ENCODE measurements around the gene SFMBT2.

The SFMBT2 gene
- long read RNA-seq, donor 1, result 0 reads
- long read RNA-seq, donor 2, result 0 reads
- long read RNA-seq, donor 3, result 0 reads
- long read RNA-seq, donor 4, result 0 reads
- long read RNA-seq, donor 5, result 0 reads
- long read RNA-seq, donor 6, result 0 reads
- long read RNA-seq, donor 7, result 0 reads
- long read RNA-seq, donor 8, result 0 reads

GRCh38 chr10:7410862-7411670 is at the start of gene SFMBT2:
TSS of gene SFMBT2 (minus strand) at chr10:7411034. CDS start at chr10:7381898, 29,136 bp downstream.
- DNase-seq, result peak; percentile 83

- no peak for DNase-seq
Observed at GRCh38 chr10:7460006-7460405, 49.2 kb upstream of the SFMBT2 start.

DNA sequence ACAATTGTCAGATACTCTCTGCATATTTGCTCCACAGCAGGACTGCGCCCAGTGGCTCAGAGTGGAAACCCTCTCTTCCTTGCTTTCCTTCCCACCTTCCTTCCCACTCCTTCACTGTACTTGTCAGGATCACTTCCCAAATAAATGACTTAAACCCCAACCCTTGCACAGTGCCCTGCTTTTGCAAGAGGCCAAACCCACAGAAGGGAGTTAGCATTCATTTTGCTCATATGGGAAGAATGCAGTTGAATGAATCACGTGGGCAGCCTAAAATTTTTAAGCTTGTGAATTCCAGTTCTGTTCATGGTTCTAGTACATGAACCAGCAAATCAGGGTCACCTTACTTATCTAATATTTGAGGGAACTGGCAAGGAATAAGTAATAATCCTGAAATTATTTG is 47.7 kb upstream of the SFMBT2 start:
- no peak for DNase-seq

- DNase-seq, result no peak
Observed at GRCh38 chr10:7457478-7458316, 46.9 kb upstream of the SFMBT2 start.

DNA sequence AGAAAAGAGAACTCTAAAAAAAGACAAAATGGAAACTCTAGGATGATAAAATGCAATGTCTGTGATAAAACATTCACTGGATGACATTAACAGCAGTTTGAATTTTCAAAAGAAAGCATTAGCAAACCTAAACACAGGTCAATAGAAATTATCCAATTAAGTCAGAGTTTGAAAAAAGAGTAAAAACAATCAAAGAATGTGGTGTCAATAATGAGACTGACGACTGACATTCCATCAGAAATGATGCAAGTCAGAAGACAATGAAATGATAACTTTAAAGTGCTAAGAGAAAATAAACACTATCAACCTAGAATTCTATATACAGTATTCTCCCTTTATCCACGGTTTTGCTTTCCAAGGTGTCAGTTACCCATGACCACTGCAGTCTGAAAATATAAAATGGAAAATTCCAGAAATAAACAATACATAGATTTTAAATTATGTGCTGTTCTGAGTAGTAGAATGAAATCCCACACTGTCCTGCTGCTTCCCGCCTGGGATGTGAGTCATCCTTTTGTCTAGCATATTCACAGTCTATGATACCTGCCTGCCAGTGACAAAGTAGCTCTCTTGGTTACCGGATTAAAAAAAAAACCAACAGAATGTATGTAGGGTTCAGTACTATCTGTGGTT is 38.3 kb upstream of the SFMBT2 start:
- DNase-seq, result no peak

GRCh38 chr10:7445474-7446185 is 34.8 kb upstream of the SFMBT2 start:
- DNase-seq, result no peak

DNA sequence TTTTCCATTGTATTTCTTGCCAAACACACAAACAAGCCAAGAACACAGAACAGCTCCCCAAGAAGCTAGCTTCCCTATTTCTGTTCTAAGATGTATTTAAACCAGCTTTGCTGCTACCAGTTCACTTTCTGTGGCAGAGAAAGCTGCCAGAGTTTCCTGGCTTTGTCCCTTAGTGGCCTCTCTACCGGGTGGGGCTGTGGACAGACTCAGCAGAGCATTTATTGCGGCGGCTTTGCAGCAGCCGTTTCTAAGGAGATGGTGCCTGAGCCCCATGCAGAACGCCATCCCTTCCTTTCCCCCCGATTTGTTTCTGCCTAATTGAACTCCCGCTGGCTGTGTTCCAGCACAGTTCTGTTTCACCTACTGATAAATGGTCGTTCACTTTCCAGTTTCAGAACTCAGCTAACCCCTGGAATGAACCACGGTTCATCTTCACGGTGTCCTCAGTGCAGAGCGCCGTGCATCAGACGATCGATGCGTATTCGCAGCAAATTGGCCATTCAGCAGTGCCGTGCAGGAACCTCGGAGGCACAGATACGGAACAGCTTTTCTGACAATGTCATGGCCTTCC is 33.8 kb upstream of the SFMBT2 start:
- peak; percentile 8 for DNase-seq

DNA sequence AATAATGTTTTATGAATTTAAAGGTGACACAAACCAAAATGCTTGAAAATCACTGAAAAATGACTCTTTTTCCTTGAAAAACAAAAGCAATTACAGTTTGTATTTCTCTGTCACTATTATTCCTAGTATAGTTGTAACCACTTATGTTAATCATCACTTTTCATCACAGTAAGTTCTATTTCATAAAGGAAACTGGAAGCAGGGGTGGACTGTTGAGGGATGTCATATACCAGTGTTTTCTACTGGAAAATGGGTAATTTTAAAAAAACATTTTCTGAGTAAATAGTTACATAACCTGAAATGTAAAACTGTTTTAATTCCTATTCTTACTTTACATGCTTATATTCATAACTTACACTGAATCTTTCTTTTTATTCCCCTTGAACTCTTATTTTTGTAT is 32.2 kb upstream of the SFMBT2 start:
- DNase-seq, result no peak

DNA sequence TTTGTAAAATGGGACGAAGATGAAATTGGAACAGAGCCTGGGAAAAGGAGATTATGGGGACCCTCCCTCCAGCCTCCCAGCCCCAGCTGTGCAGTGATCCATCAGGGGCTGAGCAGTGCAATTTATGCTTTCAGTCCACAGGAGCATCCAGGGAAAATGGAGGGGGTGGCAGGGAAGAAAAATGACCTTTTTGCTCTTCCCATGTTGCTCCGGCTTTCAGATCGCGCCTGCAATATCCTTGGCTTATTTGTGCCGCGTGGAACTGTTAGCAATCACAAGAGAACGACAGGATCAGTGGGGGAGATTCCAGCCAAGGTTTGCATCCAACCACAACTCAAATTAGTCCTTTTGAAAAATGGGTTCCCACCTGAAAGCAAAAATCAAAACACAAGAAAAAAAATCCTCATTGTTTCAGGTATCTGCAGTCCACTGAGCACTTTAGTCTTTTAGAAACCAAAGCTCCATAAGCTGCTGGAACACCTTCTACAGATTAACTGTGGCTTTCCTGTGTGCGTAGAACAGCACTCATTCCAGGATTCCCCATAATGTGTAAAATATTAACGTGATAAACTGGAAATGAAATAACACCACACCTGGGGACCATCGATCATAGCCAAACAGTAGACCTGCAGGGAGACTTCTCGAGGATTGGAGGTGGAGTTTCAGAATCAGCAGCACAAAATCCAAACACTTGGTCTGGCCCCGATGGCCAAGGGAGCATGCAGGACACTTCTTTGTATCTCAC is 30.7 kb upstream of the SFMBT2 start:
- no peak for DNase-seq

DNA sequence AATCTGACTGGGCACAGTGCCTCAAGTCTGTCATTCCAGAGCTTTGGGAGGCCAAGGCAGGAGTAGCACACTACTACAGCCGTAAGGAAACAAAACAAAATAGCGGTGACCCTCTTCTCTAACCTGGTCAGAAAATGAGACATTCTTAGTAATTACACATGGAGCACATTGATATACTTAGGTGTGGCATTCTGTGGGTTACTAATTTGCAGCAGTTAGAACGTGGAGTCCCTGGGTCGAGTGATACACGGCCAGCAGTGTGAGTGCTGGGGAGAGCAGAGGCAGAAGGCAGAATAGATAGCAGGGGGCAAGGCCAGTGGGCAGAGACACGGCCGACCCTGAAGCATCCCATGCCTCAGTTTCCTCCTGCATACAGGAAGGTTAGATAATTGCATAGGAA is 28.9 kb upstream of the SFMBT2 start:
- DNase-seq, result no peak

- DNase-seq, result no peak
Observed at GRCh38 chr10:7438196-7438986, 27.6 kb upstream of the SFMBT2 start.

GRCh38 chr10:7436490-7437100 is 25.8 kb upstream of the SFMBT2 start:
- no peak for DNase-seq

DNA sequence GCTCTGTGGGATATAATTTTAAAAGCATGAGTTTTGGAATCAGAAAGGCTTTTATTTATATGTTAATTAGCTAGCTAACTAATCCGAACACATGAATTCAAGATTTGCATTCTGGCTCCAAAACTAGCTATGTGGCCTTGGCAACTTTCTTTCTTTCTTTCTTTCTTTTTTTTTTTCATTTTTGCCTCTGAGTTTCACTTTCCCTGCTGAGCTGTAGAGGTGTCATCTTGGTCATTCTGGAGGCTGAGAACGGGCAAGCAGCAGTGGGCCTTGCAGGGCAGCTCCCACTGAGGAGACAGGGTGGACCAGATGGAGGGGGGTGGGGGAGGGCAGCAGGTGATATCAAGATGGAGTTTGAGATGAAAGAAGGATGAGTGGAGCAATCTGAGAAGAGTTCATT is 24.8 kb upstream of the SFMBT2 start:
- DNase-seq, result no peak

GRCh38 chr10:7434378-7434777 is 23.5 kb upstream of the SFMBT2 start:
- no peak for DNase-seq

- no peak for DNase-seq
Observed at GRCh38 chr10:7433861-7434260, 23.0 kb upstream of the SFMBT2 start.

- DNase-seq, result peak; percentile 39
Observed at GRCh38 chr10:7432884-7433726, 22.3 kb upstream of the SFMBT2 start.

GRCh38 chr10:7428673-7429350 is 18.0 kb upstream of the SFMBT2 start:
- DNase-seq, result no peak

GRCh38 chr10:7426349-7426748 is 15.5 kb upstream of the SFMBT2 start:
- DNase-seq, result no peak

Data from right kidney (tissue), 9 donors.